HAP-1 (cell line): ENCODE results near the gene SGF29.

Experiments
- DNase-seq, 2 experiments: peaks; one replicate each; pipeline ENCODE4 v3.0.0-alpha.2; 2016 to 2020; ENCODE audit warnings: low spot score in 2 of 2
- H3K27me3 ChIP-seq: fragments of 250-450 bp; sonication (Bioruptor Pico); 2 replicates; pipeline ENCODE4 v1.5.1; 2020; ENCODE audit warnings: low read depth, mild to moderate bottlenecking, moderate library complexity
- H3K36me3 ChIP-seq: fragments of 250-450 bp; sonication (Bioruptor Pico); replicated peaks from 2 replicates; pipeline ENCODE4 v1.5.1; 2020; ENCODE audit warnings: mild to moderate bottlenecking
- H3K4me1 ChIP-seq: fragments of 250-450 bp; sonication (Bioruptor Pico); 2 replicates; pipeline ENCODE4 v1.5.1; 2020; ENCODE audit warnings: mild to moderate bottlenecking
- H3K4me3 ChIP-seq: fragments of 250-450 bp; sonication (Bioruptor Pico); 2 replicates; pipeline ENCODE4 v1.5.1; 2020; ENCODE audit warnings: mild to moderate bottlenecking, moderate library complexity
- H3K9me3 ChIP-seq: fragments of 250-450 bp; sonication (Bioruptor Pico); 2 replicates; pipeline ENCODE4 v1.5.1; 2020; ENCODE audit warnings: mild to moderate bottlenecking, moderate library complexity
- in situ Hi-C: fragments of 300-500 bp; cut with MboI; formaldehyde crosslinking; loops from 3 replicates; pipeline ENCODE4 v1.14.3; 2020; ENCODE audit warnings: low sequenced_read_pairs, inconsistent platforms, mixed read lengths

SGF29 gene

GRCh38 chr16:28553776-28554633, at the start of gene SGF29:
TSS of gene SGF29 (plus strand) at chr16:28553920. CDS start at chr16:28581070, 27,150 bp downstream.
- in situ Hi-C loops, result no loop called here
- peaks cover 19% of the 10 kb centered on the region for H3K4me1 ChIP-seq
- peak within 1 kb of the TSS; percentile 68 for H3K4me3 ChIP-seq
- H3K36me3 ChIP-seq, result peaks cover 3% of the 10 kb centered on the region
- no peaks in the 10 kb centered on the region for H3K9me3 ChIP-seq
- H3K27me3 ChIP-seq, result no peaks in the 10 kb centered on the region
- peak; percentile 79 to 91 for DNase-seq

GRCh38 chr16:28504707-28505404, 48.9 kb upstream of the SGF29 start:
- Histone ChIP-seq H3K9me3 (no peaks in the 10 kb centered on the region), H3K4me1 (no peaks in the 10 kb centered on the region), H3K4me3 (no peak overlapping the region), H3K27me3 (peaks cover 4% of the 10 kb centered on the region; the same call in 1 of the 2 replicates), H3K36me3 (no peaks in the 10 kb centered on the region)
- in situ Hi-C loops, result no loop called here
- no peak for DNase-seq

GRCh38 chr16:28505489-28506137, 48.1 kb upstream of the SGF29 start:
- Histone ChIP-seq H3K36me3 (no peaks in the 10 kb centered on the region), H3K9me3 (no peaks in the 10 kb centered on the region), H3K4me1 (no peaks in the 10 kb centered on the region), H3K27me3 (peaks cover 4% of the 10 kb centered on the region; the same call in 1 of the 2 replicates), H3K4me3 (no peak overlapping the region)
- no peak for DNase-seq
- in situ Hi-C loops, result no loop called here

GRCh38 chr16:28511031-28511430, 42.7 kb upstream of the SGF29 start:
- in situ Hi-C loops, result no loop called here
- Histone ChIP-seq H3K36me3 (no peaks in the 10 kb centered on the region), H3K9me3 (no peaks in the 10 kb centered on the region)

GRCh38 chr16:28511801-28512789, 41.6 kb upstream of the SGF29 start:
- Histone ChIP-seq H3K27me3 (no peaks in the 10 kb centered on the region), H3K4me3 (no peak overlapping the region), H3K9me3 (no peaks in the 10 kb centered on the region), H3K36me3 (no peaks in the 10 kb centered on the region), H3K4me1 (no peaks in the 10 kb centered on the region)
- in situ Hi-C loops, result no loop called here
- DNase-seq, result no peak

More at GRCh38 chr16:28511031-28511430, 42.7 kb upstream of the SGF29 start:
- no peaks in the 10 kb centered on the region for H3K4me1 ChIP-seq
- DNase-seq, result no peak
- no peak overlapping the region for H3K4me3 ChIP-seq
- peaks cover 2% of the 10 kb centered on the region; the same call in 1 of the 2 replicates for H3K27me3 ChIP-seq

GRCh38 chr16:28513484-28514181, 40.1 kb upstream of the SGF29 start:
- Histone ChIP-seq H3K9me3 (no peaks in the 10 kb centered on the region), H3K27me3 (no peaks in the 10 kb centered on the region), H3K36me3 (no peaks in the 10 kb centered on the region), H3K4me3 (no peak overlapping the region), H3K4me1 (no peaks in the 10 kb centered on the region)
- DNase-seq, result no peak
- in situ Hi-C loops, result no loop called here

- H3K4me1 ChIP-seq, result no peaks in the 10 kb centered on the region
- no peak overlapping the region for H3K4me3 ChIP-seq
- DNase-seq, result no peak
- no peaks in the 10 kb centered on the region for H3K9me3 ChIP-seq
- in situ Hi-C loops, result no loop called here
- H3K27me3 ChIP-seq, result no peaks in the 10 kb centered on the region
- H3K36me3 ChIP-seq, result no peaks in the 10 kb centered on the region
These were observed 39.5 kb upstream of the SGF29 start for GRCh38 chr16:28514246-28514645.

GRCh38 chr16:28520672-28521071, 33.0 kb upstream of the SGF29 start:
- in situ Hi-C loops, result no loop called here
- Histone ChIP-seq H3K36me3 (no peaks in the 10 kb centered on the region), H3K4me1 (no peaks in the 10 kb centered on the region), H3K9me3 (no peaks in the 10 kb centered on the region), H3K27me3 (no peaks in the 10 kb centered on the region), H3K4me3 (no peak overlapping the region)
- DNase-seq, result no peak

GRCh38 chr16:28521436-28521835, 32.3 kb upstream of the SGF29 start:
- Histone ChIP-seq H3K36me3 (no peaks in the 10 kb centered on the region), H3K27me3 (no peaks in the 10 kb centered on the region), H3K4me3 (no peak overlapping the region), H3K9me3 (no peaks in the 10 kb centered on the region), H3K4me1 (no peaks in the 10 kb centered on the region)
- DNase-seq, result no peak
- in situ Hi-C loops, result no loop called here

- in situ Hi-C loops, result no loop called here
These were observed 30.9 kb upstream of the SGF29 start for GRCh38 chr16:28522792-28523191.

GRCh38 chr16:28524681-28525171, 29.0 kb upstream of the SGF29 start:
- Histone ChIP-seq H3K4me1 (no peaks in the 10 kb centered on the region; the same call in 1 of the 2 replicates), H3K4me3 (no peak overlapping the region)
- DNase-seq, result peak in 1 of 2 experiments; percentile 30

More at GRCh38 chr16:28522792-28523191, 30.9 kb upstream of the SGF29 start:
- no peaks in the 10 kb centered on the region for H3K4me1 ChIP-seq
- H3K36me3 ChIP-seq, result no peaks in the 10 kb centered on the region
- no peaks in the 10 kb centered on the region for H3K27me3 ChIP-seq
- H3K9me3 ChIP-seq, result no peaks in the 10 kb centered on the region
- H3K4me3 ChIP-seq, result no peak overlapping the region
- no peak for DNase-seq

More at GRCh38 chr16:28524681-28525171, 29.0 kb upstream of the SGF29 start:
- H3K9me3 ChIP-seq, result no peaks in the 10 kb centered on the region
- in situ Hi-C loops, result no loop called here
- H3K27me3 ChIP-seq, result no peaks in the 10 kb centered on the region
- no peaks in the 10 kb centered on the region for H3K36me3 ChIP-seq
